C4-2B (cell line): ENCODE measurements around the gene KIFBP.

Experiments
- CTCF ChIP-seq: fragments of 450-650 bp; conservative IDR thresholded peaks from 2 replicates; pipeline ENCODE4 v1.5.1; 2017; ENCODE audit warnings: mild to moderate bottlenecking
- ZFX ChIP-seq: fragments of 450-650 bp; IDR thresholded peaks from 2 replicates; pipeline ENCODE4 v1.6.1; 2017

- TF ChIP-seq CTCF (no peak), ZFX (no peak)
Observed at GRCh38 chr10:69043931-69044531, 55.4 kb downstream of the KIFBP start.
